GM23248 (cell line): ENCODE data around the gene GLB1L3. TPM values are rescaled to one million over a fixed set of nuclear protein-coding genes. Genes with fewer than 3 reads are reported as not detected.

ENCODE experiments used
- DNase-seq: peaks from one replicate; pipeline ENCODE4 v3.0.0-alpha.2; 2015
- H2AFZ ChIP-seq: fragments of 200-600 bp; sonication (generic); 2 replicates; pipeline ENCODE4 v1.6.1; 2016; ENCODE audit warnings: antibody characterized with exemption
- H3F3A ChIP-seq: fragments of 200-600 bp; sonication (generic); 2 replicates; pipeline ENCODE4 v1.6.1; 2016; ENCODE audit warnings: mild to moderate bottlenecking, antibody characterized with exemption, mixed run types; ENCODE audit not compliant: insufficient read depth
- H3K27ac ChIP-seq: fragments of 200-600 bp; sonication (generic); 2 replicates; pipeline ENCODE4 v1.5.1; 2016; ENCODE audit warnings: mild to moderate bottlenecking
- H3K27me3 ChIP-seq: fragments of 200-600 bp; sonication (generic); replicated peaks from 2 replicates; pipeline ENCODE4 v1.6.1; 2016; ENCODE audit warnings: mild to moderate bottlenecking; ENCODE audit not compliant: insufficient read depth
- H3K36me3 ChIP-seq: fragments of 200-600 bp; sonication (generic); 2 replicates; pipeline ENCODE4 v1.6.1; 2016; ENCODE audit warnings: low read depth, mild to moderate bottlenecking
- H3K4me1 ChIP-seq: fragments of 200-600 bp; sonication (generic); 2 replicates; pipeline ENCODE4 v1.6.1; 2016; ENCODE audit warnings: mild to moderate bottlenecking; ENCODE audit not compliant: insufficient read depth
- H3K4me2 ChIP-seq: fragments of 200-600 bp; sonication (generic); one replicate; pipeline ENCODE4 v1.6.1; 2016; ENCODE audit warnings: mild to moderate bottlenecking; ENCODE audit not compliant: unreplicated experiment
- H3K4me3 ChIP-seq: fragments of 200-600 bp; sonication (generic); 2 replicates; pipeline ENCODE4 v1.5.1; 2016; ENCODE audit warnings: mild to moderate bottlenecking
- H3K79me2 ChIP-seq: fragments of 200-600 bp; sonication (generic); 2 replicates; pipeline ENCODE4 v1.6.1; 2016; ENCODE audit warnings: mild to moderate bottlenecking; ENCODE audit not compliant: insufficient read depth
- H3K9ac ChIP-seq: fragments of 200-600 bp; sonication (generic); 2 replicates; pipeline ENCODE4 v1.6.1; 2016; ENCODE audit warnings: mild to moderate bottlenecking
- H3K9me2 ChIP-seq: fragments of 200-600 bp; sonication (generic); 2 replicates; pipeline ENCODE4 v1.6.1; 2016; ENCODE audit warnings: mixed run types, mild to moderate bottlenecking, moderate library complexity; ENCODE audit not compliant: insufficient read depth
- H3K9me3 ChIP-seq: fragments of 200-600 bp; sonication (generic); one replicate; pipeline ENCODE4 v1.6.1; 2017; ENCODE audit warnings: low read depth
- H4K20me1 ChIP-seq: fragments of 200-600 bp; sonication (generic); 2 replicates; pipeline ENCODE4 v1.6.0; 2016; ENCODE audit not compliant: insufficient read depth
- EZH2 ChIP-seq: fragments of 200-600 bp; sonication (generic); IDR thresholded peaks from 2 replicates; pipeline ENCODE4 v1.6.1; 2018; ENCODE audit warnings: antibody characterized with exemption, mild to moderate bottlenecking; ENCODE audit not compliant: insufficient read depth, poor library complexity, severe bottlenecking
- EZH2phosphoT487 ChIP-seq: fragments of 200-600 bp; sonication (generic); IDR thresholded peaks from 2 replicates; pipeline ENCODE4 v1.6.1; 2018; ENCODE audit warnings: antibody characterized with exemption, moderate library complexity, mild to moderate bottlenecking, low read depth; ENCODE audit not compliant: insufficient read depth
- WGBS, 2 experiments: methylation state at CpG; one replicate each; pipeline ENCODE4 v1.1.6; 2015 to 2017; ENCODE audit warnings: low lambda C conversion rate in 2 of 2, low coverage in 1 of 2; ENCODE audit errors: missing lambda C conversion rate in 2 of 2; 5-methylcytosine and 5-hydroxymethylcytosine counted together
- in situ Hi-C: fragments of 300-500 bp; cut with MboI; formaldehyde crosslinking; loops from 2 replicates; pipeline ENCODE4 v1.15.0; 2020
- polyA plus RNA-seq: library from polyadenylated mRNA; unstranded; fragments of >200 nt; fragmentation: Nextera tagmentation; extraction: Ambion mirVana; gene quantifications from 2 replicates; pipeline ENCODE4 v1.2.1, GENCODE V29; 2016
- total RNA-seq: library from RNA; depleted of rRNA; stranded (reverse); fragments of >200 nt; shearing (Covaris generic); gene quantifications from 2 replicates; pipeline ENCODE4 v1.2.3, GENCODE V29; 2014

The GLB1L3 gene
- total and polyA plus RNA-seq, 2 experiments from 2014 or later: not detected

DNA sequence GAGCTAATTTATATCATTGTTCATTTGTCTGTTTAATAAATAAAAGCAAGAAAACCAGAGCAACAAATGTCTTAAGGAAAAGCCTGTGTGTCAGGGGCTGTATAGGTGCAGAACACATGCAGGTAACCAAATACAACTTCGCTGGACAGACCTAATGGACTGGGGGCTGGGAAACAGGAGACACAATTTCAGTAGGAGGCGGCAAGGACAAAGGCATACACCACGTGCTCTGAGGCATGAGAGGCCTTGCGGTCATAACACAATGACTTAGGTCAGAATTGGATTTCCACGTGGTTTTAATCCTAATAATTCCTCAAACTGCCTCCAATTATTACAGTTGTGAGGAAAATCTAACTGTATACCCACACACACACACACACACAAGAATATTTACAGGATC lies 8.7 kb upstream of the GLB1L3 start:
- peaks cover 26% of the 10 kb centered on the region for H3F3A ChIP-seq
- no peak for DNase-seq
- H4K20me1 ChIP-seq: no peaks in the 10 kb centered on the region
- no peaks in the 10 kb centered on the region for H3K9me2 ChIP-seq
- H2AFZ ChIP-seq: no peak overlapping the region
- H3K9ac ChIP-seq: no peak overlapping the region
- in situ Hi-C loops: no loop called here
- H3K4me3 ChIP-seq: no peak overlapping the region
- no peaks in the 10 kb centered on the region for H3K9me3 ChIP-seq
- H3K36me3 ChIP-seq: no peaks in the 10 kb centered on the region; the same call in 1 of the 2 replicates
- WGBS, 2 experiments: 85 to 90% methylated on average over 5 of the region's 5 CpGs
- H3K4me1 ChIP-seq: peaks cover 18% of the 10 kb centered on the region
- H3K27ac ChIP-seq: peak overlapping the region; percentile 53; the same call in 1 of the 2 replicates
- H3K79me2 ChIP-seq: no peaks in the 10 kb centered on the region
- TF ChIP-seq EZH2: no peak
- TF ChIP-seq EZH2phosphoT487: no peak
- peak overlapping the region; percentile 43 for H3K4me2 ChIP-seq
- H3K27me3 ChIP-seq: peaks cover 12% of the 10 kb centered on the region; the same call in 1 of the 2 replicates

DNA sequence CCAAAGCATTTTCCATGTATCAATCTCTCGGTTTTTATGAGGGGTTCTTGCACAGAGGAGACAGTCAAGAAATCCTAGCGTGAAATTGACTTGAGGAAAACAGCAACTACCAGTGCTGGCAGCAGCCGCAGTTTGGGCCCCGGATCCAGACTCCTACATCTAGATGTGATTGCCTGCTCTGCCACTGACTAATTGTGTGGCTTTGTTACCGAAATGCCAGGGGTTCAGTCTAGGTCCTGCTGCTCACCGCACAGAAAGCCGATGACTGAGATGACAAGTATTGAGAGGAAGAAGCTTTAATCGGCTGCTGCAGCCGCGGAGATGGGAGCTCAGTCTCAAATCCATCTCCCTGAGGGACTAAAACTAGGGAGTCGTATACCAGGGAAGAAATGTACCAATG lies 8.2 kb upstream of the GLB1L3 start:
- Histone ChIP-seq H3K27ac (no peak overlapping the region), H3K9me3 (no peaks in the 10 kb centered on the region), H3K4me3 (no peak overlapping the region), H2AFZ (no peak overlapping the region), H3K9ac (no peak overlapping the region), H3K27me3 (peaks cover 17% of the 10 kb centered on the region), H3K79me2 (no peaks in the 10 kb centered on the region), H3K4me1 (peaks cover 18% of the 10 kb centered on the region), H3K9me2 (no peaks in the 10 kb centered on the region), H4K20me1 (no peaks in the 10 kb centered on the region), H3F3A (peaks cover 26% of the 10 kb centered on the region), H3K36me3 (no peaks in the 10 kb centered on the region; the same call in 1 of the 2 replicates), H3K4me2 (no peak overlapping the region)
- in situ Hi-C loops: no loop called here
- WGBS, 2 experiments: 94 to 95% methylated on average over 11 of the region's 11 CpGs
- no peak for TF ChIP-seq EZH2phosphoT487
- TF ChIP-seq EZH2: no peak
- no peak for DNase-seq

GRCh38 chr11:134270250-134270714 lies 5.9 kb upstream of the GLB1L3 start:
- no peak overlapping the region for H3K4me3 ChIP-seq
- H3K9ac ChIP-seq: no peak overlapping the region
- WGBS, 2 experiments: 44 to 52% methylated on average over 5 of the region's 5 CpGs
- peaks cover 25% of the 10 kb centered on the region for H3F3A ChIP-seq
- no peaks in the 10 kb centered on the region for H3K9me3 ChIP-seq
- TF ChIP-seq EZH2phosphoT487 (no peak), EZH2 (no peak)
- no peak overlapping the region for H3K4me2 ChIP-seq
- no peak for DNase-seq
- in situ Hi-C loops: no loop called here
- no peak overlapping the region for H3K27ac ChIP-seq
- H4K20me1 ChIP-seq: no peaks in the 10 kb centered on the region
- peaks cover 18% of the 10 kb centered on the region for H3K4me1 ChIP-seq
- no peaks in the 10 kb centered on the region for H3K36me3 ChIP-seq
- H3K27me3 ChIP-seq: peaks cover 40% of the 10 kb centered on the region
- no peak overlapping the region for H2AFZ ChIP-seq
- H3K79me2 ChIP-seq: no peaks in the 10 kb centered on the region
- no peaks in the 10 kb centered on the region for H3K9me2 ChIP-seq

GRCh38 chr11:134271978-134272377 lies 4.2 kb upstream of the GLB1L3 start:
- H2AFZ ChIP-seq: no peak overlapping the region
- in situ Hi-C loops: no loop called here
- no peak overlapping the region for H3K27ac ChIP-seq
- TF ChIP-seq EZH2phosphoT487 (no peak), EZH2 (no peak)
- H3F3A ChIP-seq: peaks cover 8% of the 10 kb centered on the region
- DNase-seq: no peak
- no peaks in the 10 kb centered on the region for H4K20me1 ChIP-seq
- no peaks in the 10 kb centered on the region for H3K9me2 ChIP-seq
- no peak overlapping the region for H3K4me2 ChIP-seq
- WGBS, 2 experiments: 80% methylated on average over 4 of the region's 4 CpGs
- H3K79me2 ChIP-seq: no peaks in the 10 kb centered on the region
- H3K9ac ChIP-seq: no peak overlapping the region
- H3K36me3 ChIP-seq: no peaks in the 10 kb centered on the region
- peaks cover 56% of the 10 kb centered on the region for H3K27me3 ChIP-seq
- no peaks in the 10 kb centered on the region for H3K9me3 ChIP-seq
- H3K4me3 ChIP-seq: no peak overlapping the region
- H3K4me1 ChIP-seq: peaks cover 6% of the 10 kb centered on the region
